Activated CD8-positive, alpha-beta memory T cell treated with anti-CD3 and anti-CD28 coated beads, Interleukin-2, amount 50 U/mL, for 1 hour (primary cell): ENCODE measurements around the gene KRTAP12-2.
"Not testable (repeated sequence)": the region's sequence is repeated elsewhere in the genome, so short reads cannot be mapped to it uniquely, and the experiment has no call there.

ENCODE experiments used
- DNase-seq: peaks from one replicate; pipeline ENCODE4 v3.0.0-alpha.2; 2020; ENCODE audit errors: extremely low read depth

The KRTAP12-2 gene

GRCh38 chr21:44702111-44702972 lies 35.6 kb upstream of the KRTAP12-2 start:
- DNase-seq, result no peak

DNA sequence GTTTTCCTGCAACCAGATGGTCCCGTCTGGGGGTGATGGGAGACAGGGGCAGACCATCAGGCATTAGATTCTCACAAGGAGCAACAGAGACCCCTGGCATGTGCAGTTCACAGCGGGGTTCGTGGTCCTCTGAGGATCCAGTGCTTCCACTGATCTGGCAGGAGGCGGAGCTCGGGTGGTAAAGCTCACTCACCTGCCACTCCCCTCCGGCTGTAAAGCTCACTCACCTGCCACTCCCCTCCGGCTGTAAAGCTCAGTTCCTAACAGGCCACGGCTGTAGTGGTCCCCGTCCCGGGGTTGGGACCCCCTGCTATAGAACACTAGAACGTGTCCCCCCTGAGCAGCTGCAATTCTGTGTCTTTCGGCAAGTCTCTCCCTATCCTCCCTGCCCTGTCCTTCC lies 34.8 kb upstream of the KRTAP12-2 start:
- no peak for DNase-seq

DNA sequence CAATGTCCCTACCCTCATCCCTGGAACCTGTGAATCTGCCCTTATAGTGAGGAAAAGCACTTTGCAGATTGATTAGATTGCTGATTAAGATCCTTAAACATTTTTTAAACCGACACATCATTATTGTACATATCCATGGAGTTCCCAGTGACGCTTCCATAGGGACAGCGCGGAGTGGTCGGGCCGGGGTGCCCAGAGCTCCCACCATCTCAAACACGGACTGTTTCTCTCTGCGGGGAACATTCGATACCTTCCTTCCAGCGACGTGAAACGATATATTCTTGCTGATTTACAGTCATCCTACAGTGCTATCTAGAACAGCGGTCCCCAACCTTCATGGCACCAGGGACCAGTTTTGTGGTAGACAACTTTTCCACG lies 34.3 kb upstream of the KRTAP12-2 start:
- no peak for DNase-seq

GRCh38 chr21:44700101-44701022 lies 33.6 kb upstream of the KRTAP12-2 start:
- no peak for DNase-seq

DNA sequence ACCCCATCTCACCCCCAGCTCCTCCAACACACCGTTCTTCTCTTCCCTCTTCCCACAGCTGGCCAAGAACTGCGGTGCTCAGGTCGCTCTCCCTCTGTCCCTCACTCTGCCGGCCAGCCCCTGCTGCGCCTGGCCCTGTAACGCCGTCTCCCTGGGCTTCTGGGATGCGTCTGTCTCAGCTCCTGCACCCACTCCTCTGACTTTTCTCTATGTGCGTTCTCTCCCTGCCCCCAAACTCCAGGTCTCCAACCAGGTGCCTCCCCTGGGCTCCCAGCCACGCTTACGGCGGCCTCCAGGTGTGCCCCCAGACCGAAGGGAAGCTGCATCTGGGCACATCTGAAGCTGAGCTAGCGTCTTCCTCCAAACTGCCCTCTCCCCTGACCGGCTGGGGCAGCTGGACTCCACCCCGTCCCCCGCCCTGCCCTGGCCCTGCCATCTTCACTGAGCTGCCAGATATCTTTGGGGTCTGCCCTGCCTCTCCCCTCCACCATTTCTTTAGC lies 32.8 kb upstream of the KRTAP12-2 start:
- DNase-seq, result no peak

- DNase-seq, result no peak
These were observed 31.3 kb upstream of the KRTAP12-2 start for GRCh38 chr21:44697811-44698734.

GRCh38 chr21:44697172-44697810 lies 30.6 kb upstream of the KRTAP12-2 start, which contains the start of gene KRTAP10-12:
Gene KRTAP10-12, plus strand, starts transcription at chr21:44697172. Its CDS starts 30 bp downstream, at chr21:44697202.
- not testable (repeated sequence) for DNase-seq

DNA sequence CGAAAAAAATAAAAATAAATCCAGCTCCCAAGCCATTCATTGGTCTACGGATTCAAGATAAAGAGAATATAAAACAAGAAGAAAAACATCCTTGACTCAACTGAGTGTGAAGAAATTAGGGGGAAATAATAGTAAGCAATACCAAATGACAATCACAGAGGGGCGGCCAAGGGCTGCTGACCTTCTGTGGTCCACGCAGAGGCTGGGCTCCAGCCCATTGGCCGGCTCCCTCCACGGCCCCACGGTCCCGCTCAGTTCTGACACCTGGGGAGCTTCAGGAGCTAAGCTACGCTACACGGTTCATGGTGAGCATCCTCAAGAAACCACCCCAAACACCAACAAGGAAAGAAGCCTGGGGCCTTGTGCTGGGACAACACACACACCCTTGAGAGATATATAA lies 29.8 kb upstream of the KRTAP12-2 start:
- no peak for DNase-seq

DNA sequence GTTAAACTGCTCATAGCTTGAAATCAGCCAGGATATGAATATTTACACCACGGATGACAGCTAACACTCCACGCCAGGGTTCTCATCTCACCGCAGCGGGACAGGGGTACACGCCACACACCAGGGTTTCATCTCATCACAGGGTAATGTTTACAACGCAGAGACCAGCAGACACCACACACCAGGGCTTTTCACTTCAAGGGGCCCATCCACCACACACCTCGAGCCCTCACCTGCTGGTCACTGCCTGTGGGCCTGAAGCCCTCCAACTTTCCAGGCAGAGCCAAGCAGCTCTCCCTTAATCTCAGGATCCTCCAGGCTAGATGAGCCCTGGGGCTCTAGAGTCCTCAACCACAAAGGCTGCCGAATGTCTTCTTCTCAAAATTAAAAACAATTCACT lies 28.9 kb upstream of the KRTAP12-2 start:
- no peak for DNase-seq

GRCh38 chr21:44695184-44695583 lies 28.5 kb upstream of the KRTAP12-2 start:
- no peak for DNase-seq

DNA sequence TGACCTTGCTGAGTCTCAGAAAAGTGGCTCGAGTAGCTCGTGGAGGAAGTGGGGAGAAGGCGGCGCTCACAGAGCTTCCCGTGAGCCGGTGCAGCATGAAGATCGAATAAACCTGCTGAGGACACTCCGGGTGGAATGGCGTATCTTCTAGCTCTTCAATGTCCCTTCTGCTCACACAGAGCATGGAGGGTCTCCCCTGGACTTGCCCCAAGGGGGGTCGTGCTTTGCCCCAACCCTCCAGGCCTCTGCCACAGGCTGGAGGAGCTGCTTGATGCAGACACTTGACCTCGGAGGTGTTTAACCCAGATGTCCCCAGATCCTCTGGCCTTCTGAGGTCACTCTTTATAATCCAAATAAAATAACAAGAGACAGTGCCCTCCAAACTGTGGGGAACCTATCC lies 28.0 kb upstream of the KRTAP12-2 start:
- DNase-seq, result no peak

- DNase-seq, result no peak
These were observed 26.2 kb upstream of the KRTAP12-2 start for GRCh38 chr21:44692798-44693512.

- no peak for DNase-seq
These were observed 25.0 kb upstream of the KRTAP12-2 start for GRCh38 chr21:44691686-44692085.

- not testable (repeated sequence) for DNase-seq
These were observed 23.0 kb upstream of the KRTAP12-2 start for GRCh38 chr21:44689740-44690139.

- no peak for DNase-seq
These were observed 20.9 kb upstream of the KRTAP12-2 start for GRCh38 chr21:44687671-44688070.

GRCh38 chr21:44686843-44687561 lies 20.3 kb upstream of the KRTAP12-2 start:
- DNase-seq, result no peak

- DNase-seq, result no peak
These were observed 19.5 kb upstream of the KRTAP12-2 start for GRCh38 chr21:44686000-44686781.

DNA sequence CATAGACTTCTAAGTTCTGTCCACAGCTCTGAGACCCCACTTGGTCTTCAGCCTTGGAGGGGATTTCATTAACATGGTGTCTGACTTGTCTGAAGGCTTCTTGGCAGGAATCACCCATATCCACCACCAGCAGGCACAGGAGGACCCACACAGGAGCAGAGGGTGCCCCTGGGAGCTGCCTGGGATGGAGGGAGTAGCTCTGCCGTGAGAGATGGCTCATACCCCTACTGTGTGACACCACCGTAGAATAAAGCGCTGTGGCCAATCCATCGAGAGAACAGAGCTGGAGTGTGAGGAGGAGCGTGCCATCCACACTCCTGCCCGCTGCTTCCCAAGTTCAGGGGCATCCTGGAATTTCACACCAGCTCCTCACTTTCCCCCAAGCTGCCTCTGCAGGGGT lies 18.3 kb upstream of the KRTAP12-2 start:
- not testable (repeated sequence) for DNase-seq

GRCh38 chr21:44684483-44684882 lies 17.8 kb upstream of the KRTAP12-2 start:
- no peak for DNase-seq
